Measurements from ENCODE around the gene SIPA1L3. TPM values are rescaled to one million over a fixed set of nuclear protein-coding genes. Genes with fewer than 3 reads are reported as not detected.

The SIPA1L3 gene
- total RNA-seq, 1 donor, result 28.9 TPM

DNA sequence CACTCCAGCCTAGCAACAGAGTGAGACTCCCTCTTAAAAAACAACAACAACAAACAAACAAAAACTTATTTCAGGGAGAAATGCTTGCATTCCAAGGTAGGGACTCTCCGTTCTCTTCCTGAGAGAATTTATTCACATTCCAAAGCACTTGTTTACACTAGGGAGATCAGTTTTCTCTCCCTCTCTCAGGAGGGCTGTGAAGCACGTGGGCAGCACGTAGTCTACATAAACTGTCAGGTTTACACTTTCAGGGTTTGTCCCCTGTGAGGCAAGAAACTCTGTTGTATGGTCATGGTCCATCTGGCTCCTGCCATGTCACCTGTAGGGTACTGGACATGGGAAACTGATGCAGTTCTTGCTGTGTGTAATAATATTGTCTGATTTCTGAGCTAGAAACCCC, 32.2 kb upstream of the SIPA1L3 start:
- DNase-seq (ENCODE audit: low read depth), result no peak
- no peak overlapping the region for H3K4me3 ChIP-seq (ENCODE audit: low read depth, low read length)
- TF ChIP-seq, protein P1, sequence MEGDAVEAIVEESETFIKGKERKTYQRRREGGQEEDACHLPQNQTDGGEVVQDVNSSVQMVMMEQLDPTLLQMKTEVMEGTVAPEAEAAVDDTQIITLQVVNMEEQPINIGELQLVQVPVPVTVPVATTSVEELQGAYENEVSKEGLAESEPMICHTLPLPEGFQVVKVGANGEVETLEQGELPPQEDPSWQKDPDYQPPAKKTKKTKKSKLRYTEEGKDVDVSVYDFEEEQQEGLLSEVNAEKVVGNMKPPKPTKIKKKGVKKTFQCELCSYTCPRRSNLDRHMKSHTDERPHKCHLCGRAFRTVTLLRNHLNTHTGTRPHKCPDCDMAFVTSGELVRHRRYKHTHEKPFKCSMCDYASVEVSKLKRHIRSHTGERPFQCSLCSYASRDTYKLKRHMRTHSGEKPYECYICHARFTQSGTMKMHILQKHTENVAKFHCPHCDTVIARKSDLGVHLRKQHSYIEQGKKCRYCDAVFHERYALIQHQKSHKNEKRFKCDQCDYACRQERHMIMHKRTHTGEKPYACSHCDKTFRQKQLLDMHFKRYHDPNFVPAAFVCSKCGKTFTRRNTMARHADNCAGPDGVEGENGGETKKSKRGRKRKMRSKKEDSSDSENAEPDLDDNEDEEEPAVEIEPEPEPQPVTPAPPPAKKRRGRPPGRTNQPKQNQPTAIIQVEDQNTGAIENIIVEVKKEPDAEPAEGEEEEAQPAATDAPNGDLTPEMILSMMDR (IDR thresholded peaks at IDR 0.05; ENCODE audit: insufficient read depth, low read length), result no peak

DNA sequence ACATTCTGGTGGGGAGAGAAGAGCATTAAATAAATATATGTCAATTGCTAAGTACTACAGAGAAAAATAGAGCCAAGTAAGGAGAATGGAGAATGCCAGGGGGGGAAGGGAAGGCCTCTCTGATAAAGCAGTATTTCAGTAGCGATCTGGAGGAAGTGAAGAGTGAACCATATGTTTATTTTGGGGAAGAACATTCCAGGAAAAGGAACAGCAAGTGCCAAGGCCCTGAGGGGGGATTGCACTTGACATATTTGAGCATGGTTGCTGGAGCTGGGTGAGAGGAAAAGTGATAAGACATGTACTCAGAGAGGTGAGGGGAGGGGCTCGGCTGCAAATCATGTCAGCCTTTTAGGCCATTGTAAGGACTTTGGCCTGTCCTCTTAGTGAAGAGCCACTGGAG, 31.0 kb upstream of the SIPA1L3 start:
- no peak overlapping the region for H3K4me3 ChIP-seq (ENCODE audit: low read depth, low read length)
- TF ChIP-seq, protein P1 (IDR thresholded peaks at IDR 0.05; ENCODE audit: insufficient read depth, low read length), result no peak
- no peak for DNase-seq (ENCODE audit: low read depth)

DNA sequence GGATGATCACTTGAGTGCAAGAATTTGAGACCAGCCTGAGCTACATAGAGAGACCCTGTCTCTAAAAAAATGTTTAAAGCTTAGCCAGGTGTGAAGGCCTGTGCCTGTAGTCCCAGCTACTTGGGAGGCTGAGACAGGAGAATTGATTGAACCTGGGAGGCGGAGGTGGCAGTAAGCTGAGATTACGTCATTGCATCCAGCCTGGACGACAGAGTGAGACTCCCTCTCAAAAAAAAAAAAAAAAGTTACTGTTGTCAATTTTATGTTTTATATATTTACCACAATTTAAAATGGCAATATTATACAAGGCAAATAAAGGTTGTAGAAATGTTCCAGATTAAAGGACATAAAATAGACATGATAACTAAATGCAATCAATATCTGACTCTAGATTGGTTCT, 29.9 kb upstream of the SIPA1L3 start:
- TF ChIP-seq, protein P1 (IDR thresholded peaks at IDR 0.05; ENCODE audit: insufficient read depth, low read length), result no peak
- no peak overlapping the region for H3K4me3 ChIP-seq (ENCODE audit: low read depth, low read length)
- no peak for DNase-seq (ENCODE audit: low read depth)

DNA sequence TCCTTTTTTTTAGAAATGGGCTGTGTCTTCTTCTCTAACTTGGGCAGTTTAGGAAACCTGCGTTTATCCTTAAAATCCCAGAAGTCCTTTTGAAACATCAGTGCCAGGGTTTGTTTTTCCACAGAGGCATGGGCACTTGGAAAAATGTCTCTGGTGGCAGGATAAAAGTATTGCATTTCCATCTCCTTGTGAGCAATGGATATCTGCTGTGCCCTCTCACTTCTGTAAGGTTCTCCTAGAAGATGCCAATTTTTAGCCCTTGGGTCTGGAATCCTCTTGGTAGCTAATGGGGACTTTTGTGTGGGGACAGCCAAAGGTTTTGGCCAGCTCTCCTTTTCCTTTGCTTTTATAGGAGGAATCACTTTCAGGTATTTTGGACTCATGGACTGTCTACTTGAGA, 21.6 kb upstream of the SIPA1L3 start:
- TF ChIP-seq, protein P1 (IDR thresholded peaks at IDR 0.05; ENCODE audit: insufficient read depth, low read length), result no peak
- no peak overlapping the region for H3K4me3 ChIP-seq (ENCODE audit: low read depth, low read length)
- no peak for DNase-seq (ENCODE audit: low read depth)

DNA sequence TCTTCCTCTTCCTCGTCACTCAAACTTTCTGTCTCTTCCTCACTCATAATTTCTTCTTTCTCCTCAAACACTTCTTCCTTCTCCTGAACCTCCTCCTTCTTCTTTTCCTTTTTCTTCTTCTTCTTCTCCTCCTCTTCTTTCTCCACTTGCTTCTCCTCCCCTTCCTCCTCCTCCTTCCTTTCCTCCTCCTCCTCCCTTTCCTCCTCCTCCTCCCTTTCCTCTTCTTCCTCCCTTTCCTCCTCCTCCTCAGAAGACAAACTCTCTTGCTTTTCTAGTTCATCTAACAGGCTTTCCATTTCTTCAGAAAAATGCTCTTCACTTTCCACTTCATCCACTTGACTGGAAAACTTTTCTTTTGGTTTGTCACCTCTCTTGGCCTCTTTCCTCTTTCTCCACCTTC, 20.4 kb upstream of the SIPA1L3 start:
- TF ChIP-seq, protein P1 (IDR thresholded peaks at IDR 0.05; ENCODE audit: insufficient read depth, low read length), result no peak
- H3K4me3 ChIP-seq (ENCODE audit: low read depth, low read length), result no peak overlapping the region
- DNase-seq (ENCODE audit: low read depth), result no peak

DNA sequence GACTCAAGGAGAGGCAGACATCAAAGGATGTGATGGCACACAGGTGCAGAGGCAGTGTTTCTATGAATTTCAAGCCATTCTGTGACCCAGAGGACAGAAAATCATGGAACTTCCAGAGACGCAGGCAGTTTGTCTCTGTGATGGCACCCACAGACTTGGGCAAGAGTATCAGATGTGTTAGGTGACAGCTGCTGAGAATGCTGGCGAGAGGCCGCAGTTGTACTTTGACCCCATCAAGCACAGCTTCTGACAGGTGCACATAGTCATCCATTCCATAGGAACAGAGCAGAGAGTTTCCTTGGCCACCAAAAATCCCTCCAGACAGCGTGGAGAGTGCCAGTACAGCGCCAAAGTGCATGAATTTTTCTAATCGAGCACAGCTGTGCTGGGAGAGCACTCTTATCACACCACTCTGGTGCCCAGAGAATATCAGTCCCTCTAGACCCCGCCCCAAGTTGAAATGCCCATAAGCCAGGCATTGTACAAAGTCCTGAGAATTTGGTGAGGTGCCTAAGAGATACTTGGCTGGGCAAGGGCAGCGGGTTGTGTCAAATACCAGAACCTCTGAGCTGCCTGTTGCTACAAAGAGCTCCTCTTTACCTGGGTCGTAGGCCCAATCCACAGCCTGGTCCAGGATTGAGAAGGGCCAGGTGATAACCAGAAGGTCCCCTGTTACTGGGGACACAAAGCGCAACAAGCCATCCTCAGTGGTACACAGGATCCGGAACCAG, 13.0 kb upstream of the SIPA1L3 start:
- TF ChIP-seq, protein P1 (IDR thresholded peaks at IDR 0.05; ENCODE audit: insufficient read depth, low read length), result no peak

DNA sequence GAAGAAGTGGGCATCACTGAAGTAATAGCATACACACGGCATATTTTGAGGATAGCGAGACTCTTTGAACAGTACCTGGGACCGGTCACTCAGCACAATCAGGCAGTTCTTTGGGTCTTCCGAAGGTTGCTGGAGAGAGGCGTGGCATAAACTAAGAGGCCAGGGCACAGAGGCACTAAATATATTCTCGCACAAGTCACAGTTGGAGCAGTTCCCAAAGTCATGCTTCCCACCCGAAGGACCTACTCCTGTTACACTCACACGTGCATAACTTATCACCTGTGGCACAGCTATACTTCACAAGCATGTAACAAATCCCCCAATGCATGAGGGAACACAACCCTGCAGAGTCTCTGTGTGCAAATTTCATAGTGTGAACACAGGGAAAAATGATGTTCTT, 10.8 kb upstream of the SIPA1L3 start:
- TF ChIP-seq, protein P1 (IDR thresholded peaks at IDR 0.05; ENCODE audit: insufficient read depth, low read length), result no peak
- no peak overlapping the region for H3K4me3 ChIP-seq (ENCODE audit: low read depth, low read length)
- no peak for DNase-seq (ENCODE audit: low read depth)

More for the DNA sequence above, 13.0 kb upstream of the SIPA1L3 start:
- no peak for DNase-seq (ENCODE audit: low read depth)
- no peak overlapping the region for H3K4me3 ChIP-seq (ENCODE audit: low read depth, low read length)

Data from fibroblast of the aortic adventitia (primary cell).